Panc1 (cell line): ENCODE measurements around the gene ZC3H14. TPM values are rescaled to one million over a fixed set of nuclear protein-coding genes. Genes with fewer than 3 reads are reported as not detected.

Source experiments
- ATAC-seq: fragments of 200-7000 bp; cut with Tn5 transposase; 2 replicates; pipeline ENCODE4 v1.9.1; 2020; ENCODE audit warnings: mild to moderate bottlenecking, moderate library complexity
- BruUV-seq: library from RNA; stranded (reverse); fragments of 400-500 nt; replicated peaks from 2 replicates; lab custom pipeline; 2021; lab: Mats Ljungman, UMichigan
- CTCF ChIA-PET: fragments of 300-600 bp; sonication (Branson Sonifier 250); formaldehyde crosslinking; loops from one replicate; lab custom pipeline; 2022; ENCODE audit warnings: antibody characterized with exemption; lab: Charles Lee
- POLR2A ChIA-PET: fragments of 300-600 bp; sonication (Branson Sonifier 250); formaldehyde crosslinking; loops from one replicate; lab custom pipeline; 2022; ENCODE audit warnings: antibody characterized with exemption; lab: Charles Lee
- DNase-seq: peaks from one replicate; pipeline ENCODE4 v3.0.0-alpha.2; 2010; ENCODE audit warnings: low read depth, low spot score
- H3K27ac ChIP-seq: 2 replicates; pipeline ENCODE4 v1.5.1; 2011; ENCODE audit warnings: mild to moderate bottlenecking, low read length, inconsistent platforms
- H3K27me3 ChIP-seq: fragments of 200-500 bp; sonication (Bioruptor generic); 2 replicates; pipeline ENCODE4 v1.6.0; 2014; ENCODE audit warnings: low read length, inconsistent platforms; ENCODE audit not compliant: control insufficient read depth, insufficient read depth
- H3K36me3 ChIP-seq: fragments of 200-500 bp; sonication (Bioruptor generic); 2 replicates; pipeline ENCODE4 v1.5.1; 2014; ENCODE audit warnings: inconsistent platforms, mild to moderate bottlenecking, low read length, moderate library complexity; ENCODE audit not compliant: control insufficient read depth, insufficient read depth
- H3K4me1 ChIP-seq: 2 replicates; pipeline ENCODE4 v1.5.1; 2011; ENCODE audit warnings: inconsistent platforms, mild to moderate bottlenecking, low read length, moderate library complexity; ENCODE audit not compliant: control insufficient read depth, insufficient read depth
- H3K4me3 ChIP-seq, 2 experiments: 2 replicates each; pipeline ENCODE4 v1.5.1; 2011 to 2012; ENCODE audit warnings: low read depth in 2 of 2, low read length in 2 of 2, mild to moderate bottlenecking in 2 of 2, inconsistent platforms in 1 of 2, moderate library complexity in 1 of 2
- H3K9me3 ChIP-seq: fragments of 200-500 bp; sonication (Bioruptor generic); 2 replicates; pipeline ENCODE4 v1.5.1; 2014; ENCODE audit warnings: low read depth, mild to moderate bottlenecking, inconsistent platforms, low read length, moderate library complexity; ENCODE audit not compliant: control insufficient read depth, insufficient read depth
- POLR2AphosphoS5 ChIP-seq: IDR thresholded peaks from 2 replicates; pipeline ENCODE4 v1.6.1; 2012; ENCODE audit warnings: mild to moderate bottlenecking, low read depth, low read length, moderate library complexity
- SIN3A ChIP-seq: IDR thresholded peaks from 2 replicates; pipeline ENCODE4 v1.6.1; 2012; ENCODE audit warnings: low read depth, mild to moderate bottlenecking, low read length, moderate library complexity, borderline replicate concordance; ENCODE audit not compliant: insufficient read depth
- TCF7L2 ChIP-seq: IDR thresholded peaks from 2 replicates; pipeline ENCODE4 v1.6.1; 2011; ENCODE audit warnings: mild to moderate bottlenecking, low read depth, low read length, inconsistent platforms
- in situ Hi-C: cut with HindIII; loops from 2 replicates; pipeline ENCODE4 v1.10.0; 2016; ENCODE audit warnings: low sequenced_read_pairs, low pct_unique_long_range_greater_than_20kb
- intact Hi-C: fragments of 100-400 bp; cut with micrococcal nuclease; formaldehyde crosslinking; loops from one replicate; pipeline ENCODE4 v1.10.0; 2022; ENCODE audit not compliant: unreplicated experiment
- total RNA-seq: library from RNA; stranded (reverse); gene quantifications from one replicate; pipeline ENCODE4 v1.2.1, GENCODE V29; 2021; ENCODE audit not compliant: unreplicated experiment
- TF ChIP-seq, protein P1 (sequence below): fragments of 450-650 bp; IDR thresholded peaks from 2 replicates; pipeline ENCODE4 v1.5.1; 2017; ENCODE audit warnings: mild to moderate bottlenecking
- TF ChIP-seq, protein P2 (sequence below), 2 experiments: IDR thresholded peaks; 2 replicates each; pipeline ENCODE4 v1.6.1; 2011 to 2012; ENCODE audit warnings: low read depth in 2 of 2, control low read depth in 1 of 2, low read length in 1 of 2, mild to moderate bottlenecking in 1 of 2, moderate library complexity in 1 of 2; ENCODE audit not compliant: insufficient read depth in 1 of 2

The ZC3H14 gene
- total RNA-seq, 1 experiment from 2014 or later = 57.1 TPM

- H3K27ac ChIP-seq = peak overlapping the region; percentile 83
- ATAC-seq (peak; percentile 87), DNase-seq (no peak)
- H3K9me3 ChIP-seq = no peaks in the 10 kb centered on the region
- no TSS peak for BruUV-seq
- ChIA-PET CTCF (no interaction called here), POLR2A (no interaction called here)
- no peaks in the 10 kb centered on the region for H3K27me3 ChIP-seq
- peak overlapping the region; percentile 60 to 72 for H3K4me3 ChIP-seq
- intact Hi-C loops (loop anchor here (10.0 kb wide), 1 partner anchor 56 kb away; no protein-coding TSS in a partner anchor), in situ Hi-C loops (no loop called here)
- H3K4me1 ChIP-seq = peaks cover 18% of the 10 kb centered on the region
- TF ChIP-seq, protein P1, sequence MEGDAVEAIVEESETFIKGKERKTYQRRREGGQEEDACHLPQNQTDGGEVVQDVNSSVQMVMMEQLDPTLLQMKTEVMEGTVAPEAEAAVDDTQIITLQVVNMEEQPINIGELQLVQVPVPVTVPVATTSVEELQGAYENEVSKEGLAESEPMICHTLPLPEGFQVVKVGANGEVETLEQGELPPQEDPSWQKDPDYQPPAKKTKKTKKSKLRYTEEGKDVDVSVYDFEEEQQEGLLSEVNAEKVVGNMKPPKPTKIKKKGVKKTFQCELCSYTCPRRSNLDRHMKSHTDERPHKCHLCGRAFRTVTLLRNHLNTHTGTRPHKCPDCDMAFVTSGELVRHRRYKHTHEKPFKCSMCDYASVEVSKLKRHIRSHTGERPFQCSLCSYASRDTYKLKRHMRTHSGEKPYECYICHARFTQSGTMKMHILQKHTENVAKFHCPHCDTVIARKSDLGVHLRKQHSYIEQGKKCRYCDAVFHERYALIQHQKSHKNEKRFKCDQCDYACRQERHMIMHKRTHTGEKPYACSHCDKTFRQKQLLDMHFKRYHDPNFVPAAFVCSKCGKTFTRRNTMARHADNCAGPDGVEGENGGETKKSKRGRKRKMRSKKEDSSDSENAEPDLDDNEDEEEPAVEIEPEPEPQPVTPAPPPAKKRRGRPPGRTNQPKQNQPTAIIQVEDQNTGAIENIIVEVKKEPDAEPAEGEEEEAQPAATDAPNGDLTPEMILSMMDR = peak; percentile 55
- no peak; the same call in 1 of the 2 replicates for TF ChIP-seq TCF7L2
- TF ChIP-seq, protein P2, sequence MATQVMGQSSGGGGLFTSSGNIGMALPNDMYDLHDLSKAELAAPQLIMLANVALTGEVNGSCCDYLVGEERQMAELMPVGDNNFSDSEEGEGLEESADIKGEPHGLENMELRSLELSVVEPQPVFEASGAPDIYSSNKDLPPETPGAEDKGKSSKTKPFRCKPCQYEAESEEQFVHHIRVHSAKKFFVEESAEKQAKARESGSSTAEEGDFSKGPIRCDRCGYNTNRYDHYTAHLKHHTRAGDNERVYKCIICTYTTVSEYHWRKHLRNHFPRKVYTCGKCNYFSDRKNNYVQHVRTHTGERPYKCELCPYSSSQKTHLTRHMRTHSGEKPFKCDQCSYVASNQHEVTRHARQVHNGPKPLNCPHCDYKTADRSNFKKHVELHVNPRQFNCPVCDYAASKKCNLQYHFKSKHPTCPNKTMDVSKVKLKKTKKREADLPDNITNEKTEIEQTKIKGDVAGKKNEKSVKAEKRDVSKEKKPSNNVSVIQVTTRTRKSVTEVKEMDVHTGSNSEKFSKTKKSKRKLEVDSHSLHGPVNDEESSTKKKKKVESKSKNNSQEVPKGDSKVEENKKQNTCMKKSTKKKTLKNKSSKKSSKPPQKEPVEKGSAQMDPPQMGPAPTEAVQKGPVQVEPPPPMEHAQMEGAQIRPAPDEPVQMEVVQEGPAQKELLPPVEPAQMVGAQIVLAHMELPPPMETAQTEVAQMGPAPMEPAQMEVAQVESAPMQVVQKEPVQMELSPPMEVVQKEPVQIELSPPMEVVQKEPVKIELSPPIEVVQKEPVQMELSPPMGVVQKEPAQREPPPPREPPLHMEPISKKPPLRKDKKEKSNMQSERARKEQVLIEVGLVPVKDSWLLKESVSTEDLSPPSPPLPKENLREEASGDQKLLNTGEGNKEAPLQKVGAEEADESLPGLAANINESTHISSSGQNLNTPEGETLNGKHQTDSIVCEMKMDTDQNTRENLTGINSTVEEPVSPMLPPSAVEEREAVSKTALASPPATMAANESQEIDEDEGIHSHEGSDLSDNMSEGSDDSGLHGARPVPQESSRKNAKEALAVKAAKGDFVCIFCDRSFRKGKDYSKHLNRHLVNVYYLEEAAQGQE (IDR thresholded peaks at IDR 0.05; ENCODE audit: insufficient read depth in 1 of 2, low read depth in 2 of 2, low read length in 1 of 2) = no peak
- peak; percentile 88; the same call in 1 of the 2 replicates for TF ChIP-seq SIN3A
- peak; percentile 74; the same call in 1 of the 2 replicates for TF ChIP-seq POLR2AphosphoS5
- H3K36me3 ChIP-seq = peaks cover 8% of the 10 kb centered on the region; the same call in 1 of the 2 replicates
These were observed 11.6 kb upstream of the ZC3H14 start for GRCh38 chr14:88551094-88551870.

DNA sequence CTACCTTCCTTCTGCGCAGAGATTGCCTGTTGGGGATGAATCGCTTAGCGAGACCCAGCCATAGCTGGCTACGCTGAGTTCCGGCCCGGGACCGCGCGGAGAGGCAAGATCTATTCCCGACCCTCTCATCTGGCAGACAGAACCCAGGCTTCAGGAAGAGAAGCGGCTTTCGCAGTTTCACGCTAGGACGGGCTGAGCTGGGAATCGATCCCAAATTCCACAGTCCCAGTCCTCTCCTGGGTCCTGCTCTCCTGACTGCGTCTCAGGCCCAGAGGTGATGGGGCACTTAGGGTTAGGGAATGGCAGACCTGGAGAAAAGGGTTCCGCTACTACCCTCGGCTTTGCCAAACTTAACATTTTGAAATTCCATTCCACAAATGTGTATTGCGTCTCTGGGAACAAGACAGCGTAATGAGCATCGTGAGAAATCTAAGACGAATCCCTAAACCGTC, 10.8 kb upstream of the ZC3H14 start:
- peak overlapping the region; percentile 60 to 72 for H3K4me3 ChIP-seq
- intact Hi-C loops (loop anchor here (10.0 kb wide), 1 partner anchor 57 kb away; no protein-coding TSS in a partner anchor), in situ Hi-C loops (no loop called here)
- ATAC-seq (peak; percentile 50), DNase-seq (no peak)
- H3K27me3 ChIP-seq = no peaks in the 10 kb centered on the region
- no TSS peak for BruUV-seq
- no peak for TF ChIP-seq TCF7L2
- TF ChIP-seq, protein P2 (IDR thresholded peaks at IDR 0.05; ENCODE audit: insufficient read depth in 1 of 2, low read depth in 2 of 2, low read length in 1 of 2) = no peak
- TF ChIP-seq POLR2AphosphoS5 = no peak
- TF ChIP-seq, protein P1 = no peak
- no peak for TF ChIP-seq SIN3A
- peaks cover 8% of the 10 kb centered on the region; the same call in 1 of the 2 replicates for H3K36me3 ChIP-seq
- peaks cover 18% of the 10 kb centered on the region for H3K4me1 ChIP-seq
- H3K9me3 ChIP-seq = no peaks in the 10 kb centered on the region
- peak overlapping the region; percentile 83 for H3K27ac ChIP-seq
- CTCF ChIA-PET = no interaction called here
- POLR2A ChIA-PET = no interaction called here
